ENCODE measurements around the gene RAB33B.

Gene RAB33B

DNA sequence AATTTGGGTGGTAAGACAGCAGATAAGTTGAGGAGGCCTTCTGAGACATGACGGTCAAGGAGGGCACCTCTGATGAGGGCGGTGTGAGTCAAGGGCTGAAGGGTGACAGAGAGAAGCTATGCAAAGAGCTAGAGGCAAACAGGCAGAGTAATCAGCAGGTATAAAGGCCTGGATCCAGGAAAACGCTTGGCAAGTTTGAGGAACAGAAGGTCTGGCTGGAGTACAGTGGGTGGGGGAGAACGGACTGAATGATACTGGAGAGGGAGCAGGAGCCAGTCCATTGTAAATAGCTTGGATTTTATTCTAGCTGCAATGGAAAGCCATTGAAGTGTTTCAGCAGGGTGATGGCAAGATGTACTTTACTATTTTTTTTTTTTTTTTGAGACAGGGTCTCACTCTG, 39.3 kb downstream of the RAB33B start:
- ChIA-PET POLR2A (no interaction called here), CTCF (no interaction called here)
- Histone ChIP-seq H3K9me3 (ENCODE audit: control insufficient read depth, insufficient read depth, low read depth, low read length) (no peaks in the 10 kb centered on the region), H3K36me3 (ENCODE audit: control insufficient read depth in 2 of 2, insufficient read depth in 1 of 2, low read length in 2 of 2) (no peaks in the 10 kb centered on the region), H3K4me3 (ENCODE audit: low read depth, low read length) (no peak overlapping the region), H3K4me1 (ENCODE audit: control insufficient read depth, insufficient read depth, low read length) (no peaks in the 10 kb centered on the region), H3K27ac (ENCODE audit: extremely low read depth, low read depth, low read length) (no peak overlapping the region)
- TF ChIP-seq, protein P1, sequence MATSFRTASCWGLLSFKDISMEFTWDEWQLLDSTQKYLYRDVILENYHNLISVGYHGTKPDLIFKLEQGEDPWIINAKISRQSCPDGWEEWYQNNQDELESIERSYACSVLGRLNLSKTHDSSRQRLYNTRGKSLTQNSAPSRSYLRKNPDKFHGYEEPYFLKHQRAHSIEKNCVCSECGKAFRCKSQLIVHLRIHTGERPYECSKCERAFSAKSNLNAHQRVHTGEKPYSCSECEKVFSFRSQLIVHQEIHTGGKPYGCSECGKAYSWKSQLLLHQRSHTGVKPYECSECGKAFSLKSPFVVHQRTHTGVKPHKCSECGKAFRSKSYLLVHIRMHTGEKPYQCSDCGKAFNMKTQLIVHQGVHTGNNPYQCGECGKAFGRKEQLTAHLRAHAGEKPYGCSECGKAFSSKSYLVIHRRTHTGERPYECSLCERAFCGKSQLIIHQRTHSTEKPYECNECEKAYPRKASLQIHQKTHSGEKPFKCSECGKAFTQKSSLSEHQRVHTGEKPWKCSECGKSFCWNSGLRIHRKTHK (tag by site-specific recombination; IDR thresholded peaks at IDR 0.05), result no peak
- TF ChIP-seq ZNF174 (tag by site-specific recombination; IDR thresholded peaks at IDR 0.05) (no peak), GLIS2 (tag by site-specific recombination; IDR thresholded peaks at IDR 0.05) (no peak), ZBTB7A (tag by site-specific recombination; IDR thresholded peaks at IDR 0.05; ENCODE audit: low read depth) (no peak), MZF1 (tag by site-specific recombination; IDR thresholded peaks at IDR 0.05; ENCODE audit: borderline replicate concordance) (no peak), TCF7L2 (IDR thresholded peaks at IDR 0.05; ENCODE audit: borderline replicate concordance, low read depth, low read length) (no peak), IKZF3 (tag by site-specific recombination; IDR thresholded peaks at IDR 0.05) (no peak), ZNF747 (tag by site-specific recombination; IDR thresholded peaks at IDR 0.05) (no peak)
- TF ChIP-seq, protein P2, sequence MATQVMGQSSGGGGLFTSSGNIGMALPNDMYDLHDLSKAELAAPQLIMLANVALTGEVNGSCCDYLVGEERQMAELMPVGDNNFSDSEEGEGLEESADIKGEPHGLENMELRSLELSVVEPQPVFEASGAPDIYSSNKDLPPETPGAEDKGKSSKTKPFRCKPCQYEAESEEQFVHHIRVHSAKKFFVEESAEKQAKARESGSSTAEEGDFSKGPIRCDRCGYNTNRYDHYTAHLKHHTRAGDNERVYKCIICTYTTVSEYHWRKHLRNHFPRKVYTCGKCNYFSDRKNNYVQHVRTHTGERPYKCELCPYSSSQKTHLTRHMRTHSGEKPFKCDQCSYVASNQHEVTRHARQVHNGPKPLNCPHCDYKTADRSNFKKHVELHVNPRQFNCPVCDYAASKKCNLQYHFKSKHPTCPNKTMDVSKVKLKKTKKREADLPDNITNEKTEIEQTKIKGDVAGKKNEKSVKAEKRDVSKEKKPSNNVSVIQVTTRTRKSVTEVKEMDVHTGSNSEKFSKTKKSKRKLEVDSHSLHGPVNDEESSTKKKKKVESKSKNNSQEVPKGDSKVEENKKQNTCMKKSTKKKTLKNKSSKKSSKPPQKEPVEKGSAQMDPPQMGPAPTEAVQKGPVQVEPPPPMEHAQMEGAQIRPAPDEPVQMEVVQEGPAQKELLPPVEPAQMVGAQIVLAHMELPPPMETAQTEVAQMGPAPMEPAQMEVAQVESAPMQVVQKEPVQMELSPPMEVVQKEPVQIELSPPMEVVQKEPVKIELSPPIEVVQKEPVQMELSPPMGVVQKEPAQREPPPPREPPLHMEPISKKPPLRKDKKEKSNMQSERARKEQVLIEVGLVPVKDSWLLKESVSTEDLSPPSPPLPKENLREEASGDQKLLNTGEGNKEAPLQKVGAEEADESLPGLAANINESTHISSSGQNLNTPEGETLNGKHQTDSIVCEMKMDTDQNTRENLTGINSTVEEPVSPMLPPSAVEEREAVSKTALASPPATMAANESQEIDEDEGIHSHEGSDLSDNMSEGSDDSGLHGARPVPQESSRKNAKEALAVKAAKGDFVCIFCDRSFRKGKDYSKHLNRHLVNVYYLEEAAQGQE (tag by site-specific recombination; IDR thresholded peaks at IDR 0.05), result no peak
- TF ChIP-seq, protein P3, sequence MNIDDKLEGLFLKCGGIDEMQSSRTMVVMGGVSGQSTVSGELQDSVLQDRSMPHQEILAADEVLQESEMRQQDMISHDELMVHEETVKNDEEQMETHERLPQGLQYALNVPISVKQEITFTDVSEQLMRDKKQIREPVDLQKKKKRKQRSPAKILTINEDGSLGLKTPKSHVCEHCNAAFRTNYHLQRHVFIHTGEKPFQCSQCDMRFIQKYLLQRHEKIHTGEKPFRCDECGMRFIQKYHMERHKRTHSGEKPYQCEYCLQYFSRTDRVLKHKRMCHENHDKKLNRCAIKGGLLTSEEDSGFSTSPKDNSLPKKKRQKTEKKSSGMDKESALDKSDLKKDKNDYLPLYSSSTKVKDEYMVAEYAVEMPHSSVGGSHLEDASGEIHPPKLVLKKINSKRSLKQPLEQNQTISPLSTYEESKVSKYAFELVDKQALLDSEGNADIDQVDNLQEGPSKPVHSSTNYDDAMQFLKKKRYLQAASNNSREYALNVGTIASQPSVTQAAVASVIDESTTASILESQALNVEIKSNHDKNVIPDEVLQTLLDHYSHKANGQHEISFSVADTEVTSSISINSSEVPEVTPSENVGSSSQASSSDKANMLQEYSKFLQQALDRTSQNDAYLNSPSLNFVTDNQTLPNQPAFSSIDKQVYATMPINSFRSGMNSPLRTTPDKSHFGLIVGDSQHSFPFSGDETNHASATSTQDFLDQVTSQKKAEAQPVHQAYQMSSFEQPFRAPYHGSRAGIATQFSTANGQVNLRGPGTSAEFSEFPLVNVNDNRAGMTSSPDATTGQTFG (tag by site-specific recombination; IDR thresholded peaks at IDR 0.05; ENCODE audit: borderline replicate concordance), result no peak
- TF ChIP-seq, protein P4, sequence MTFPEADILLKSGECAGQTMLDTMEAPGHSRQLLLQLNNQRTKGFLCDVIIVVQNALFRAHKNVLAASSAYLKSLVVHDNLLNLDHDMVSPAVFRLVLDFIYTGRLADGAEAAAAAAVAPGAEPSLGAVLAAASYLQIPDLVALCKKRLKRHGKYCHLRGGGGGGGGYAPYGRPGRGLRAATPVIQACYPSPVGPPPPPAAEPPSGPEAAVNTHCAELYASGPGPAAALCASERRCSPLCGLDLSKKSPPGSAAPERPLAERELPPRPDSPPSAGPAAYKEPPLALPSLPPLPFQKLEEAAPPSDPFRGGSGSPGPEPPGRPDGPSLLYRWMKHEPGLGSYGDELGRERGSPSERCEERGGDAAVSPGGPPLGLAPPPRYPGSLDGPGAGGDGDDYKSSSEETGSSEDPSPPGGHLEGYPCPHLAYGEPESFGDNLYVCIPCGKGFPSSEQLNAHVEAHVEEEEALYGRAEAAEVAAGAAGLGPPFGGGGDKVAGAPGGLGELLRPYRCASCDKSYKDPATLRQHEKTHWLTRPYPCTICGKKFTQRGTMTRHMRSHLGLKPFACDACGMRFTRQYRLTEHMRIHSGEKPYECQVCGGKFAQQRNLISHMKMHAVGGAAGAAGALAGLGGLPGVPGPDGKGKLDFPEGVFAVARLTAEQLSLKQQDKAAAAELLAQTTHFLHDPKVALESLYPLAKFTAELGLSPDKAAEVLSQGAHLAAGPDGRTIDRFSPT (tag by site-specific recombination; IDR thresholded peaks at IDR 0.05), result no peak
- TF ChIP-seq, protein P5, sequence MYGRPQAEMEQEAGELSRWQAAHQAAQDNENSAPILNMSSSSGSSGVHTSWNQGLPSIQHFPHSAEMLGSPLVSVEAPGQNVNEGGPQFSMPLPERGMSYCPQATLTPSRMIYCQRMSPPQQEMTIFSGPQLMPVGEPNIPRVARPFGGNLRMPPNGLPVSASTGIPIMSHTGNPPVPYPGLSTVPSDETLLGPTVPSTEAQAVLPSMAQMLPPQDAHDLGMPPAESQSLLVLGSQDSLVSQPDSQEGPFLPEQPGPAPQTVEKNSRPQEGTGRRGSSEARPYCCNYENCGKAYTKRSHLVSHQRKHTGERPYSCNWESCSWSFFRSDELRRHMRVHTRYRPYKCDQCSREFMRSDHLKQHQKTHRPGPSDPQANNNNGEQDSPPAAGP (tag by site-specific recombination; IDR thresholded peaks at IDR 0.05), result no peak

DNA sequence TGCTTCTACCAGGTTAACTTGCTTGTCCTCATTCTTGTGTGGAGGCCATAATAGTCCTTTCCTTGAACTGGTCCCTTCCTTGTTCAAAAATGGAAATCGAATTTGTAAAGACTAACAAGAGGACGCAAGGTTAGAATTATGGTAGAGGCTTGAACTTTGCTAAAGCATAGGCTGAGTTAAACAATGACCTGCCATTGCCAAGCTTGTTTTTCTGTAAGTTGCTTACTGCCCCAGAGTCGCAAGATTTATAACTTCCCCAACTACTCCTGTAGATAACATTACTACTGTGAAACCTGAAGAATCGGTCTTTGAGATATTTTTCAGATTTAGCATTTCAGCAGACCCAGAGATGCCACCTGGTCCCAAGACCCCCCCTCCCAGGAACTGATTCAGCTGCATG, 45.3 kb downstream of the RAB33B start:
- Histone ChIP-seq H3K36me3 (ENCODE audit: control insufficient read depth in 2 of 2, insufficient read depth in 1 of 2, low read length in 2 of 2) (no peaks in the 10 kb centered on the region), H3K9me3 (ENCODE audit: control insufficient read depth, insufficient read depth, low read depth, low read length) (no peaks in the 10 kb centered on the region), H3K27ac (ENCODE audit: extremely low read depth, low read depth, low read length) (no peak overlapping the region), H3K4me3 (ENCODE audit: low read depth, low read length) (no peak overlapping the region), H3K4me1 (ENCODE audit: control insufficient read depth, insufficient read depth, low read length) (no peaks in the 10 kb centered on the region)
- ChIA-PET POLR2A (no interaction called here), CTCF (interaction anchor here (1.2 to 1.3 kb wide), 2 partner anchors 54 to 469 kb away, joined by 3 read pairs; no protein-coding TSS in a partner anchor)
- TF ChIP-seq ZNF626 (tag by site-specific recombination; IDR thresholded peaks at IDR 0.05), result no peak
- no peak for TF ChIP-seq ZNF660 (tag by site-specific recombination; IDR thresholded peaks at IDR 0.05)
- TF ChIP-seq ZNF560 (tag by site-specific recombination; IDR thresholded peaks at IDR 0.05; ENCODE audit: borderline replicate concordance), result no peak
- TF ChIP-seq GLI4 (tag by site-specific recombination; IDR thresholded peaks at IDR 0.05), result no peak
- TF ChIP-seq, protein P6, sequence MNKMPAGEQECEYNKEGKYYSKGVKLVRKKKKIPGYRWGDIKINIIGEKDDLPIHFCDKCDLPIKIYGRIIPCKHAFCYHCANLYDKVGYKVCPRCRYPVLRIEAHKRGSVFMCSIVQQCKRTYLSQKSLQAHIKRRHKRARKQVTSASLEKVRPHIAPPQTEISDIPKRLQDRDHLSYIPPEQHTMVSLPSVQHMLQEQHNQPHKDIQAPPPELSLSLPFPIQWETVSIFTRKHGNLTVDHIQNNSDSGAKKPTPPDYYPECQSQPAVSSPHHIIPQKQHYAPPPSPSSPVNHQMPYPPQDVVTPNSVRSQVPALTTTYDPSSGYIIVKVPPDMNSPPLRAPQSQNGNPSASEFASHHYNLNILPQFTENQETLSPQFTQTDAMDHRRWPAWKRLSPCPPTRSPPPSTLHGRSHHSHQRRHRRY (tag by site-specific recombination; IDR thresholded peaks at IDR 0.05), result no peak
- TF ChIP-seq ZBTB1 (tag by site-specific recombination; IDR thresholded peaks at IDR 0.05), result no peak
- TF ChIP-seq RBAK (tag by site-specific recombination; IDR thresholded peaks at IDR 0.05), result no peak
- no peak for TF ChIP-seq ZNF16 (tag by site-specific recombination; IDR thresholded peaks at IDR 0.05; ENCODE audit: low read depth)
- TF ChIP-seq ZBTB7A (tag by site-specific recombination; IDR thresholded peaks at IDR 0.05; ENCODE audit: low read depth), result no peak
